K562 (cell line): ENCODE data around the gene ST6GALNAC3. TPM values are rescaled to one million over a fixed set of nuclear protein-coding genes. Genes with fewer than 3 reads are reported as not detected.

ENCODE experiments used
- ATAC-seq: fragments of 200-7000 bp; cut with Tn5 transposase; 3 replicates; pipeline ENCODE4 v1.9.1; 2020; ENCODE audit warnings: moderate library complexity
- BruUV-seq: library from RNA; stranded (reverse); fragments of 400-500 nt; replicated peaks from 2 replicates; lab custom pipeline; 2021; lab: Mats Ljungman, UMichigan
- CTCF ChIA-PET: fragments of 300-600 bp; formaldehyde crosslinking; extraction: SDS; loops from one replicate; lab custom pipeline; 2021; ENCODE audit warnings: low intra/inter-chr PET ratio; lab: Yijun Ruan, JAX
- POLR2A ChIA-PET: fragments of 300-600, 350-650 bp; sonication (Branson Sonifier 250); formaldehyde crosslinking; extraction: SDS; loops from one replicate; lab custom pipeline; 2021; ENCODE audit warnings: antibody characterized with exemption, inconsistent platforms; lab: Yijun Ruan, JAX
- DNase-seq, 4 experiments: peaks; one replicate each; pipeline versions ENCODE4 v3.0.0 to v3.0.0-alpha.2; 2011 to 2018; ENCODE audit warnings: low spot score in 3 of 4, mixed read lengths in 3 of 4; ENCODE audit errors: extremely low read depth in 1 of 4
- FAIRE-seq: peaks from 2 replicates; lab custom pipeline; 2011; peaks lifted over from hg19 to GRCh38; lab: Jason Lieb, UNC
- H2AFZ ChIP-seq: 2 replicates; pipeline ENCODE4 v1.6.0; 2011; ENCODE audit warnings: low read depth, low read length, control low read depth, inconsistent platforms
- H3K27ac ChIP-seq: fragments of 200-600 bp; 3 replicates; pipeline ENCODE4 v1.8.0; 2011; ENCODE audit warnings: low read depth, mild to moderate bottlenecking, control low read depth, inconsistent platforms, low read length, moderate library complexity, mixed read lengths; ENCODE audit errors: extremely low read depth
- H3K27me3 ChIP-seq, 2 experiments: fragments of 300-600 bp in 1 of 2; 2 replicates in 1 of 2; 3 replicates in 1 of 2; pipeline versions ENCODE4 v1.6.0 to v1.8.0; 2011; ENCODE audit warnings: inconsistent platforms in 2 of 2, low read length in 2 of 2, mild to moderate bottlenecking in 1 of 2, mixed read lengths in 1 of 2, moderate library complexity in 1 of 2; ENCODE audit not compliant: control insufficient read depth in 2 of 2, insufficient read depth in 2 of 2
- H3K36me3 ChIP-seq: fragments of 300-600 bp; 3 replicates; pipeline ENCODE4 v1.8.0; 2011; ENCODE audit warnings: mild to moderate bottlenecking, low read length, inconsistent platforms; ENCODE audit not compliant: control insufficient read depth, insufficient read depth
- H3K4me1 ChIP-seq, 2 experiments: fragments of 200-600 bp in 1 of 2; replicated peaks in 1 of 2; 2 replicates in 1 of 2; 3 replicates in 1 of 2; pipeline versions ENCODE4 v1.5.1 to v1.8.0; 2011; ENCODE audit warnings: inconsistent platforms in 2 of 2, low read length in 2 of 2, mild to moderate bottlenecking in 1 of 2, mixed read lengths in 1 of 2, moderate library complexity in 1 of 2; ENCODE audit not compliant: control insufficient read depth in 2 of 2, insufficient read depth in 2 of 2
- H3K4me2 ChIP-seq: 2 replicates; pipeline ENCODE4 v1.6.1; 2011; ENCODE audit warnings: low read length, control low read depth, inconsistent platforms, mixed read lengths; ENCODE audit not compliant: insufficient read depth
- H3K4me3 ChIP-seq: fragments of 200-600 bp; sonication (generic), shearing (Covaris generic); 2 replicates; pipeline ENCODE4 v1.5.1; 2016; ENCODE audit warnings: control low read depth, inconsistent platforms
- H3K79me2 ChIP-seq: fragments of 200-600 bp; 3 replicates; pipeline ENCODE4 v1.8.0; 2011; ENCODE audit warnings: low read length, inconsistent platforms; ENCODE audit not compliant: control insufficient read depth, insufficient read depth
- H3K9ac ChIP-seq, 2 experiments: 2 replicates each; pipeline versions ENCODE4 v1.6.0 to v1.6.1; 2011; ENCODE audit warnings: low read depth in 2 of 2, low read length in 2 of 2, control low read depth in 1 of 2, inconsistent platforms in 1 of 2, mild to moderate bottlenecking in 1 of 2, mixed read lengths in 1 of 2; ENCODE audit not compliant: insufficient read depth in 1 of 2
- H3K9me1 ChIP-seq: one replicate; pipeline ENCODE4 v1.6.0; 2011; ENCODE audit warnings: inconsistent platforms, mild to moderate bottlenecking, low read length, moderate library complexity; ENCODE audit not compliant: control insufficient read depth, insufficient read depth
- H3K9me3 ChIP-seq: replicated peaks from 2 replicates; pipeline ENCODE4 v1.5.1; 2011; ENCODE audit warnings: low read depth, low read length, inconsistent platforms; ENCODE audit not compliant: control insufficient read depth, insufficient read depth
- H4K20me1 ChIP-seq: replicated peaks from 2 replicates; pipeline ENCODE4 v1.6.1; 2011; ENCODE audit warnings: low read length, inconsistent platforms, mixed read lengths; ENCODE audit not compliant: control insufficient read depth, insufficient read depth
- CCAR2 ChIP-seq: fragments of 200-400 bp; formaldehyde crosslinking; IDR thresholded peaks from 2 replicates; pipeline ENCODE4 v1.6.1; 2017; ENCODE audit warnings: mild to moderate bottlenecking, low read depth, low read length
- ELF2 ChIP-seq: fragments of 250-450 bp; sonication (Bioruptor Pico); IDR thresholded peaks from 2 replicates; pipeline ENCODE4 v1.5.0; 2021; ENCODE audit warnings: mild to moderate bottlenecking
- ID3 ChIP-seq, 2 experiments: fragments of 250-450 bp in 1 of 2; fragments of 450-650 bp in 1 of 2; sonication (Bioruptor Pico) in 1 of 2; IDR thresholded peaks; 2 replicates each; pipeline versions ENCODE4 v1.6.1 to v1.8.0; 2016 to 2021; ENCODE audit warnings: mild to moderate bottlenecking in 2 of 2, moderate library complexity in 2 of 2, missing compliant biosample characterization in 1 of 2, missing genetic modification characterization in 1 of 2
- KLF10 ChIP-seq: fragments of 250-450 bp; sonication (Bioruptor Pico); IDR thresholded peaks from 2 replicates; pipeline ENCODE4 v1.6.1; 2021; ENCODE audit warnings: matching md5 sums
- MCM3 ChIP-seq: fragments of 450-650 bp; IDR thresholded peaks from 2 replicates; pipeline ENCODE4 v1.6.1; 2016
- OTX1 ChIP-seq: fragments of 450-650 bp; formaldehyde crosslinking; IDR thresholded peaks from 2 replicates; pipeline ENCODE4 v1.4.0; 2022; ENCODE audit warnings: mild to moderate bottlenecking
- STAG1 ChIP-seq: sonication (generic); formaldehyde crosslinking; IDR thresholded peaks from 2 replicates; pipeline ENCODE4 v1.5.0; 2020; ENCODE audit warnings: missing genetic modification reagents, borderline replicate concordance
- XRCC3 ChIP-seq: fragments of 450-650 bp; IDR thresholded peaks from 2 replicates; pipeline ENCODE4 v1.6.1; 2017; ENCODE audit warnings: mild to moderate bottlenecking, moderate library complexity
- ZNF23 ChIP-seq: fragments of 250-450 bp; sonication (Bioruptor Pico); IDR thresholded peaks from 2 replicates; pipeline ENCODE4 v1.4.0; 2020; ENCODE audit warnings: mild to moderate bottlenecking
- ZNF609 ChIP-seq: sonication (generic); formaldehyde crosslinking; IDR thresholded peaks from 2 replicates; pipeline ENCODE4 v1.8.1; 2023; ENCODE audit warnings: missing genetic modification reagents, mild to moderate bottlenecking, borderline replicate concordance
- WGBS: fragments of 100-300 bp; shearing (Covaris generic); methylation state at CpG from one replicate; pipeline ENCODE4 v1.1.6; 2016; ENCODE audit warnings: low coverage, mixed read lengths; ENCODE audit not compliant: insufficient coverage; ENCODE audit errors: missing lambda C conversion rate; 5-methylcytosine and 5-hydroxymethylcytosine counted together
- in situ Hi-C: fragments of 300-500 bp; cut with MboI; formaldehyde crosslinking; loops from 4 replicates; pipeline ENCODE4 v1.15.0; 2018; ENCODE audit warnings: inconsistent platforms, mixed read lengths
- intact Hi-C: fragments of 100-400 bp; cut with micrococcal nuclease; formaldehyde crosslinking; loops from 2 replicates; pipeline ENCODE4 v1.14.2; 2022
- polyA plus RNA-seq, 8 experiments: library from polyadenylated mRNA; depleted of rRNA in 4 of 8; stranded (reverse) in 5 of 8; unstranded in 3 of 8; fragments of >200 nt; fragmentation: Nextera tagmentation in 2 of 8; fragmentation: Illumina TruSeq in 1 of 8; extraction: Ambion mirVana in 2 of 8; extraction: Trizol in 1 of 8; gene quantifications; 2 replicates each; pipeline versions ENCODE4 v1.2.1 to v1.2.3, GENCODE V29; 2011 to 2014; ENCODE audit warnings: inconsistent platforms in 1 of 8, missing spikeins in 1 of 8
- total RNA-seq, 7 experiments: library from RNA; depleted of rRNA in 6 of 7; stranded (reverse); fragments of >200 nt in 6 of 7; fragmentation: Illumina TruSeq in 2 of 7; extraction: Trizol in 2 of 7; gene quantifications; 2 replicates each; pipeline versions ENCODE4 v1.2.1 to v1.2.3, GENCODE V29; 2011 to 2021; ENCODE audit warnings: low replicate concordance in 1 of 7
- TF ChIP-seq, protein P1 (sequence below): IDR thresholded peaks from 2 replicates; pipeline ENCODE4 v1.6.1; 2014; ENCODE audit warnings: antibody characterized with exemption
- TF ChIP-seq, protein P2 (sequence below): fragments of 450-650 bp; IDR thresholded peaks from 2 replicates; pipeline ENCODE4 v1.6.1; 2017; ENCODE audit warnings: antibody characterized with exemption

The ST6GALNAC3 gene
- total and polyA plus RNA-seq, 9 of the 15 experiments (the other 6 are each of a cell fraction or from before 2014, with no cell fraction given), result 0.04 to 0.29 (median 0.18) TPM; not detected in 6

- TF ChIP-seq ZNF609 (CRISPR knock-in tag) (no peak), MCM3 (no peak)
These were observed 497.7 kb downstream of the ST6GALNAC3 start (continued) for GRCh38 chr1:76572229-76572628.

DNA sequence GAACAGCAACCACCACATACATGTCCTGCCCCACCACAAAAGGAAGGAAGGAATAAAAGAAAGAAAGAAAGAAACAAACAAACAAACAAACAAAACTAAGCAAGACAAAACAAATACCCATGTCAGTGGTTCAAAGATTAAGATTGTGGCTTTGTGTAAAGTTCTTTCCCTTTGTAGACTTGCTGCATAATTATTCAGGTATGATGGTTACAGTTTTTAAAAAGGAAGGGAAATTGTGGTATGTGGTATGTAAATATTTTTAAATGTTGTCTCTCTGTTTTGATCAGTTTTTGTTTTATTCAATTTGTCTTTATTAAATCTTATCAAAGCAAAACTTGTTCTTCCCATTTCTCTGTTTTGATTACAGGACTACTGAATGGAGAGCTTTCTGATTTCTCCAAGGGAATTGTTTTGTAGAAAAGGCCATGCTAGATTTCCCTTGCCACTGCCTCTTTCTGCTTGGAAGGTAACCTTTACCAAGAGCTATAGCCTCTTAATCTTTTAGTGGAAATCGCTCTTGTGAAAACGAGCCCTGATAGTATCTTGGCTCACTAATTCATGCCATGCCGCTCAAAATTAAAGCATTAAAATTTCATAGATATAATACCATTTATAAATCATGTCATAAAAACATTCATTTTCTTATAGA lies 502.5 kb downstream of the ST6GALNAC3 start:
- in situ Hi-C loops, result no loop called here
- no peak overlapping the region for H3K9ac ChIP-seq
- H3K27ac ChIP-seq, result no peak overlapping the region
- FAIRE-seq (no peak), DNase-seq (no peak), ATAC-seq (no peak)
- ChIA-PET POLR2A (no interaction called here), CTCF (no interaction called here)
- no TSS peak for BruUV-seq
- no peaks in the 10 kb centered on the region for H3K79me2 ChIP-seq
- H3K4me1 ChIP-seq, result no peaks in the 10 kb centered on the region
- H2AFZ ChIP-seq, result no peak overlapping the region
- no peaks in the 10 kb centered on the region for H3K9me1 ChIP-seq
- no peaks in the 10 kb centered on the region for H3K27me3 ChIP-seq
- WGBS, result 2% methylated on average over 3 of the region's 3 CpGs
- H3K4me3 ChIP-seq, result no peak overlapping the region
- H3K9me3 ChIP-seq, result no peaks in the 10 kb centered on the region
- H3K4me2 ChIP-seq, result no peak overlapping the region
- H4K20me1 ChIP-seq, result no peaks in the 10 kb centered on the region
- no peaks in the 10 kb centered on the region for H3K36me3 ChIP-seq
- intact Hi-C loops, result no loop called here
- TF ChIP-seq OTX1 (CRISPR knock-in tag) (no peak), CCAR2 (no peak), ID3 (CRISPR knock-in tag; IDR thresholded peaks at IDR 0.05) (no peak), ID3 (tag; IDR thresholded peaks at IDR 0.05) (no peak), ZNF23 (CRISPR knock-in tag) (no peak), KLF10 (CRISPR knock-in tag) (no peak), STAG1 (CRISPR knock-in tag) (no peak), ELF2 (CRISPR knock-in tag) (no peak), XRCC3 (no peak)
- TF ChIP-seq, protein P1, sequence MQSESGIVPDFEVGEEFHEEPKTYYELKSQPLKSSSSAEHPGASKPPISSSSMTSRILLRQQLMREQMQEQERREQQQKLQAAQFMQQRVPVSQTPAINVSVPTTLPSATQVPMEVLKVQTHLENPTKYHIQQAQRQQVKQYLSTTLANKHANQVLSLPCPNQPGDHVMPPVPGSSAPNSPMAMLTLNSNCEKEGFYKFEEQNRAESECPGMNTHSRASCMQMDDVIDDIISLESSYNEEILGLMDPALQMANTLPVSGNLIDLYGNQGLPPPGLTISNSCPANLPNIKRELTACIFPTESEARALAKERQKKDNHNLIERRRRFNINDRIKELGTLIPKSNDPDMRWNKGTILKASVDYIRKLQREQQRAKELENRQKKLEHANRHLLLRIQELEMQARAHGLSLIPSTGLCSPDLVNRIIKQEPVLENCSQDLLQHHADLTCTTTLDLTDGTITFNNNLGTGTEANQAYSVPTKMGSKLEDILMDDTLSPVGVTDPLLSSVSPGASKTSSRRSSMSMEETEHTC, result no peak
- TF ChIP-seq, protein P2, sequence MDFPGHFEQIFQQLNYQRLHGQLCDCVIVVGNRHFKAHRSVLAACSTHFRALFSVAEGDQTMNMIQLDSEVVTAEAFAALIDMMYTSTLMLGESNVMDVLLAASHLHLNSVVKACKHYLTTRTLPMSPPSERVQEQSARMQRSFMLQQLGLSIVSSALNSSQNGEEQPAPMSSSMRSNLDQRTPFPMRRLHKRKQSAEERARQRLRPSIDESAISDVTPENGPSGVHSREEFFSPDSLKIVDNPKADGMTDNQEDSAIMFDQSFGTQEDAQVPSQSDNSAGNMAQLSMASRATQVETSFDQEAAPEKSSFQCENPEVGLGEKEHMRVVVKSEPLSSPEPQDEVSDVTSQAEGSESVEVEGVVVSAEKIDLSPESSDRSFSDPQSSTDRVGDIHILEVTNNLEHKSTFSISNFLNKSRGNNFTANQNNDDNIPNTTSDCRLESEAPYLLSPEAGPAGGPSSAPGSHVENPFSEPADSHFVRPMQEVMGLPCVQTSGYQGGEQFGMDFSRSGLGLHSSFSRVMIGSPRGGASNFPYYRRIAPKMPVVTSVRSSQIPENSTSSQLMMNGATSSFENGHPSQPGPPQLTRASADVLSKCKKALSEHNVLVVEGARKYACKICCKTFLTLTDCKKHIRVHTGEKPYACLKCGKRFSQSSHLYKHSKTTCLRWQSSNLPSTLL, result no peak
